IPS DF 4.7 (cell line): ENCODE measurements around the gene THAP8.

Source experiments
- DNase-seq: peaks from one replicate; pipeline ENCODE4 v3.0.0-alpha.2; 2013; ENCODE audit warnings: low spot score; ENCODE audit errors: extremely low read depth

The THAP8 gene, protein sequence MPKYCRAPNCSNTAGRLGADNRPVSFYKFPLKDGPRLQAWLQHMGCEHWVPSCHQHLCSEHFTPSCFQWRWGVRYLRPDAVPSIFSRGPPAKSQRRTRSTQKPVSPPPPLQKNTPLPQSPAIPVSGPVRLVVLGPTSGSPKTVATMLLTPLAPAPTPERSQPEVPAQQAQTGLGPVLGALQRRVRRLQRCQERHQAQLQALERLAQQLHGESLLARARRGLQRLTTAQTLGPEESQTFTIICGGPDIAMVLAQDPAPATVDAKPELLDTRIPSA

DNA sequence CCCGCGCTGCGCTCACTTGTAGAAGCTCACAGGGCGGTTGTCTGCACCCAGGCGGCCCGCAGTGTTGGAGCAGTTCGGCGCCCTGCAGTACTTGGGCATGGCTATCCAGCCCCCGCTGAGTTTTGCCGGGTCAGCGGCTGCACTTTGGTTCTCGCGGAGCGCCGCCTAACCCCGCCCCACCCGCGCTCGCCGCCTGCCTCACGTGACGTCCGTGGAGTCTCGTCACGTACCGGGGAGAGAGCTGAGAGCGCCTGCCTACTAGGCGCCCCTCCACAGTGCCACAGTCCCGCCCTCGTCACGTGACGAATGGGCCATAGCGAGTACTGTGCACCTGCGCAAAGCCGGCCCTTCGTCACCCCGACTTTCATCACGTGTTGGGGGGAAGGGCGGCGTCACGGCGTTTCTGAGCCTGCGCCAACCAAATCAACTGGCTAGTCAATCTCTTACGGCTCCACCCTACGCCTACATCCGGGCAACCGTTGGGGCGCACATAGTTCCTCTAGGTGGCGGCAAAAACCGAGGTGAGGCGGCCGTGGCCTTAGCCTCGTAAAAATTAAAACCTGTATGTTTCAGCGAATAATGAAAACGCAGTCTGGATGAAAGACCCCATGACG is at the start of gene THAP8:
TSS of gene THAP8 (minus strand) at position 167 of the 614 bp plus-strand sequence. CDS start at position 99, 68 bp downstream.
- peak; percentile 95 for DNase-seq

GRCh38 chr19:36103040-36103626 is 49.0 kb upstream of the THAP8 start:
- DNase-seq = no peak

DNA sequence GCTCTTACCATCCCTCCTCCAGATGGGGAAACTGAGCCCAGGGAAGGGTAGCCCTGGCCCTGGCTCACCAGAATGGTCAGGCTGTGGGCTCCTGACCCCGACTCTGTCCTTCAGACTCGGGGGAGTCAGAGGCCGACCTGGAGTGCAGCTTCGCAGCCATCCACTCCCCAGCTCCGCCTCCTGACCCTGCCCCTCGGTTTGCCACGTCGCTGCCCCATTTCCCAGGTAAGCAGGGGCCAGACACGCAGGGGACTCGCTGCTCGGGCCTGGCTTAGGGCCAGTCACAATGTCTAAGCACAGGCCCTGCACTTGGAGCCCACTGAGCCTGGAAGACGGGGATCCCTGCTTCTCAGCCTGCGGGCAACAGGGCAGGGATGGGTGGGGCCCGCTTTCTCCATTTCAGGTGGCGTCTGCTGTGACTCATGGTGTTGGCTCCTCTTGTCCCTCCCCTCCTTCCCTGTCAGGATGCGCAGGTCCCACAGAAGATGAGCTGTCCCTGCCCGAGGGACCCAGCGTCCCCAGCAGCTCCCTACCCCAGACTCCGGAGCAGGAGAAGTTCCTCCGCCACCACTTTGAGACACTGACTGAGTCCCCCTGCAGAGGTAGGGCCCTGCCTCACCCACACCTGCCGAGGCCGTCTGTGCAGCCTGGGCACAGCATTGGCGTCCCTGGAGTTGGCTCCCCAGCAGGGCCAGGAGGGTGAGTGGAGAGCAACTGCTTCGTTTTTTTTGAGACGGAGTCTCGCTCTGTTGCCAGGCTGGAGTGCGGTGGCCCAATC is 47.7 kb upstream of the THAP8 start:
- DNase-seq = no peak

DNA sequence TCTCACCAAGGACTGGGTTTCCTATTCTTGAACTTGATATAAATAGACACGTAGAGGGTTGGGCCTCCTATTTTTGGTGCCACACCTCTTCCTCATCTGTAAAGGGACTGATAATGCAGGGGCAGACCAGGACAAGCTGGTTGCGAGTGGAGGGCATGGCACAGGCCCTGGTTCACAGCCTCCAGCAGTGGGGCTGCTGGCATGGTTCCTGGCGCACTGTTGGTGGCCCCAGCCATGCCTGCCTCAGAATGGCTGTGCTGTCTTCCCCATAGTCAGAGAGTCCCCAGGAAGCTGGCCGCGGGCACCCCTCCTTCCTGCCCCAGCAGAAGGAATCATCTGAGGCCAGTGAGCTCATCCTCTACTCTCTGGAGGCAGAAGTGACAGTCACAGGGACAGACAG is 46.4 kb upstream of the THAP8 start:
- DNase-seq = no peak

GRCh38 chr19:36099166-36099785 is 45.2 kb upstream of the THAP8 start:
- no peak for DNase-seq

DNA sequence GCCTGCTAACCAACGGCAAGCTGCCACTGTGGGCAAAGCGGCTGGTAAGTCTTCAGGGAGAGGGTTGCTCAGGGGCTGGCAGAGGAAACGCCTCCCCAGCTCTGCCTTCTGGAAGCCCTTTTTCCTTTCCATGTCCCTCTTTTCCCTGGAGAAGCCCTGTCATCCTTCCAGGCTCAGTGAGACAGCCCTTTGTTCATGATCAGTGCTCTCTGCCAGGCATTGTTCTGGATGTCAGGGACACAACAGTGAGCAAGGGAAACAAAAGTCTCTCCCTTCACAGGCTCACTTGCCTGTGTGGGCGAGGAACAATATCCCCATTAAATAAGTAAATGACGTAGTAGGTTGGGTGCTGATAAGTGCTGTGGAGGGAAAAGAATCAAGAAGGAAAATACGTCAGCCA is 43.0 kb upstream of the THAP8 start:
- no peak for DNase-seq

DNA sequence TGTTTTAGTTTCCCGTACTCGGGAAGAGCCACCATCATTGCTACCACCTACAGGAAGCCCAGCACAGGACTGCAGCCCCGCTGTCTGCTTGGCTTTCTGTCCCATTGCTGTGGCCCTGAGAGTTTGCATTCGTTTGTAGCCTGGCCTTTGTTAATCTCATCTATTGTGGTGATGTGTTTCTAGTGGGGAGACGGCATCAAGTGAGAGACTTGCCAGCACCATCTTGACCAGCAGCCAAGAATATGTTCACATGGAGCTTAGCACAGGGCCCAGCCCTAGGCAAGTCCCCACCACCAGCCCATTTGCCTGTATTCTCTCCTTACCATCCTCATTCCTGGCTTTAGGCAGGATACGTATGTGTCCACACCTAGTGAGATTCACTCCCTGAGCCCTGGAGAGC is 39.6 kb upstream of the THAP8 start:
- DNase-seq = no peak

- DNase-seq = no peak
Measured at GRCh38 chr19:36093146-36093662, 39.1 kb upstream of the THAP8 start.

GRCh38 chr19:36092566-36092965 is 38.5 kb upstream of the THAP8 start:
- no peak for DNase-seq

DNA sequence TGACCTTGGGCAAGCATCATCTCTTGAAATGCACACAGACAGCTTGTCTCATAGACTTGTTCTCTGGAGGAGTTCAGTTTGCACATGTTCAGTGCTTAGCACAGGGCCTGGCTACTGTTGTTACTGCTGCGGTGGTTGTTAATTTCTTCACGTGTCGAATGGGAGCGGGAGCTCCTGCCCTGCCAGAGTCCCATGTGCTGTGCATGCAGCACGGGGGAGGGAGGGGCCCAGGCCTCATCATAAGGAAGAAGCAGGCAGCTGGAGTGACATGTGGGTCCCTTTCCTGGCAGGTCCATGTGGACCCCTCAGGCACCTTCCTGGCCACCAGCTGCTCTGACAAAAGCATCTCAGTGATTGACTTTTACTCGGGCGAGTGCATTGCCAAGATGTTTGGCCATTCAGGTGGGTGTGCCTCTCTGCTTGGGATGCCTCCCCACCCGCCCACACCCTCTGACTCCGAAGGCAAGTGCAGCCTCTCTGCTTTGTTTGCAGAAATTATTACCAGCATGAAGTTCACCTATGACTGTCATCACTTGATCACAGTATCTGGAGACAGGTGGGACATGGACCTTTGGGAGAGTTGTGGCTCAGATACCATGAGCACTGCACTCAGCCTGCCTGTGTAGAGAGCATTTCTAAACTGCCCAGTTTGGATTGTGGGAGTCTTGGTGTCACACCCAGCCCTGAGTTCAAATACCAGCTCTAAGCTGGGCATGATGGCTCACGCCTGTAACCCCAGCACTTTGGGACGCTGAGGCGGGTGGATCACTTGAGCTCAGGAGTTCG is 37.0 kb upstream of the THAP8 start:
- DNase-seq = no peak

DNA sequence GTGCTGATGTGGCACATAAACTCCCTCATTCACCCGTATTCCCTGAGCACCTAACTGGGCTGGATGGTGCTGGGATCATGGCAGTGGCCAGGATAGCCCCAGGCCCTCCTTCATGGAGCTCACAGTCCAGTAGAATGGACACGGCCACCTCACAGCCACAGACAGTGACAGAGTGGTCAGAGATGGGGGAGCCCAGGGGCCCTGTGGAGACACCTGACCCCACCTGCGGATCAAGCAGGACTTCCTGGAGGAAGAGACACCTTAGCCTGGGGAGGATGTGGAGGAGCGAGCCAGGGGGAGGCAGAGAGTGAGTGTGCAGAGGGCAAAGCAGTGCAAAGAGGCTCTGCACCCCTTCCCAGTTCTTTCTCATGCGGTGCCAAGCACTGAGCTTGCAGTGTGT is 35.8 kb upstream of the THAP8 start:
- DNase-seq = no peak

- no peak for DNase-seq
Measured at GRCh38 chr19:36086326-36086725, 32.2 kb upstream of the THAP8 start.

- DNase-seq = no peak
Measured at GRCh38 chr19:36084231-36085009, 30.3 kb upstream of the THAP8 start.

DNA sequence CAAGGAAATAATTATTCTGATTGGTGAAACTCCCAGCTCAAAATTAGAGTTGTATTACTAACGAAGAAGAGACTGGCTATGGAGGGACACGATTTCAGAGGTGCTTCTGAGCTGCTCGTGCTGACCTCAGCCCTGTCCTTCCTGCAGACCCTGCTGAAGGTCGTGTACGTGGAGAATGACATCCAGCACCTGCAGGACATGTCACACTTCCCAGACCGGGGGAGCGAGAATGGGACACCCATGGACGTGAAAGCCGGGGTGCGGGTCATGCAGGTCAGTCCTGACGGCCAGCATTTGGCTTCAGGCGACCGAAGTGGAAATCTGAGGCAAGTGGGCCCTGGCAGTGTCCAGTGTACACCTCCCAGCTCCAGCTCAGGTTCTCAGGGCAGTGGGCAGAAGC is 28.8 kb upstream of the THAP8 start:
- DNase-seq = no peak

GRCh38 chr19:36081894-36082293 is 27.8 kb upstream of the THAP8 start:
- DNase-seq = no peak

- DNase-seq = no peak
Measured at GRCh38 chr19:36081385-36081784, 27.3 kb upstream of the THAP8 start.

GRCh38 chr19:36079389-36079945 is 25.4 kb upstream of the THAP8 start:
- no peak for DNase-seq

DNA sequence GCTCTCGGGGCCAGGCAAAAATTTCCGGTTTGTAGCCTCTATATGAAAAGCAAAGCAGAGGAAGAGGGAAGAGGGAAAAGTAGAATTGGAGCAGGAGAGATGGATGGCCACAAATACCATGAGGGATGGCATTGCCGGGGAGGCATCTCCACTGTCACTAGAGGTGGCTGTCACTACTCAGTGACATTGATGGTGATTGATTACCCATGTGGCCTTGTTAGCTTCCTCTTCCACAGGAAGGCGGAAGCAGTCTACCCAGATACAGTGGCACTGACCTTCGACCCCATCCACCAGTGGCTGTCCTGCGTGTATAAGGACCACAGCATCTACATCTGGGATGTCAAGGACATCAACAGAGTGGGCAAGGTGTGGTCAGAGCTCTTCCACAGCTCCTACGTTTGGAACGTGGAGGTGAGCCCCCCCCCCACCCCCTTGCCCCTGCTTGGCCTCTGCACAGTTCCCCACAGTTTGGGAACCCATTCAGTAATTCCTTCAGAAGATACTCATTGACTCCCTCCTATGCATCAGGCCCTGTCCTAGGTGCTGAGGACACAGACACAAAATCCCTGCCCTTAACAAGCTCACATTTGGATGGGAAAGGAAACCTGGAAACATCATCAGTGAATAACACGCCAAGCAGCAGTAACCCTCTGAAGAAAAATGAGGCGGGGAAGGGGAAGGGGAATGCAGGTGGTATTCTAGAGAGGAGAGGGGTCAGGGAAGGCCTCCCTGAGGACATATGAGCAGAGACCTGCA is 19.2 kb upstream of the THAP8 start:
- no peak for DNase-seq

DNA sequence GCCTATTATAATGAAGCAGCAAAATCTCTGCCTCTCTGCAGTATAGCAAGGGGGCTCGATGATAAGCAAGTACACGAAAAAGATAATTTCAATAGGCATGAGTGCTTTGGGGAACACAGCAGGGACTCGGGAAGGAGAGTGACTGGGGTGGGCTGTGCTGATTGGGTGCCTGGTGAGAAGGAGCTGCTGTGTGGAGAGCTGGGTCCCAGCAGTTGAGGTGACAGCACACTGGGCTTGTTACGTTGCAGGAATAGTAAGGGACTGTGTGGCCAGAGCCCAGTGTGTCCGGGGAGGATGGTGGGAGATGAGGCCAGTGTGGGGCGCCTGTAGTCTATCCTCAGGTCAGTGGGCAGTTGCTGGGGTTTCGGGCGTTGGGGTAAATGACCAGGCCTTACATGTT is 18.0 kb upstream of the THAP8 start:
- DNase-seq = no peak
